ENCODE measurements around the gene CHAT.

- TF ChIP-seq, protein P1, sequence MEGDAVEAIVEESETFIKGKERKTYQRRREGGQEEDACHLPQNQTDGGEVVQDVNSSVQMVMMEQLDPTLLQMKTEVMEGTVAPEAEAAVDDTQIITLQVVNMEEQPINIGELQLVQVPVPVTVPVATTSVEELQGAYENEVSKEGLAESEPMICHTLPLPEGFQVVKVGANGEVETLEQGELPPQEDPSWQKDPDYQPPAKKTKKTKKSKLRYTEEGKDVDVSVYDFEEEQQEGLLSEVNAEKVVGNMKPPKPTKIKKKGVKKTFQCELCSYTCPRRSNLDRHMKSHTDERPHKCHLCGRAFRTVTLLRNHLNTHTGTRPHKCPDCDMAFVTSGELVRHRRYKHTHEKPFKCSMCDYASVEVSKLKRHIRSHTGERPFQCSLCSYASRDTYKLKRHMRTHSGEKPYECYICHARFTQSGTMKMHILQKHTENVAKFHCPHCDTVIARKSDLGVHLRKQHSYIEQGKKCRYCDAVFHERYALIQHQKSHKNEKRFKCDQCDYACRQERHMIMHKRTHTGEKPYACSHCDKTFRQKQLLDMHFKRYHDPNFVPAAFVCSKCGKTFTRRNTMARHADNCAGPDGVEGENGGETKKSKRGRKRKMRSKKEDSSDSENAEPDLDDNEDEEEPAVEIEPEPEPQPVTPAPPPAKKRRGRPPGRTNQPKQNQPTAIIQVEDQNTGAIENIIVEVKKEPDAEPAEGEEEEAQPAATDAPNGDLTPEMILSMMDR (IDR thresholded peaks at IDR 0.05; ENCODE audit: low read length) = no peak
- TF ChIP-seq EZH2 (optimal IDR thresholded peaks at IDR 0.05; ENCODE audit: low read depth, low read length) = no peak
Measured at GRCh38 chr10:49649294-49649693, 35.5 kb downstream of the CHAT start.
